ENCODE results near the gene COL12A1.
A peak's percentile ranks its signal among the peaks of the same experiment; 100 is the strongest.

COL12A1 gene
- total RNA-seq, result 0 to 0.39 (median 0.10) reads per million in 18 experiments

DNA sequence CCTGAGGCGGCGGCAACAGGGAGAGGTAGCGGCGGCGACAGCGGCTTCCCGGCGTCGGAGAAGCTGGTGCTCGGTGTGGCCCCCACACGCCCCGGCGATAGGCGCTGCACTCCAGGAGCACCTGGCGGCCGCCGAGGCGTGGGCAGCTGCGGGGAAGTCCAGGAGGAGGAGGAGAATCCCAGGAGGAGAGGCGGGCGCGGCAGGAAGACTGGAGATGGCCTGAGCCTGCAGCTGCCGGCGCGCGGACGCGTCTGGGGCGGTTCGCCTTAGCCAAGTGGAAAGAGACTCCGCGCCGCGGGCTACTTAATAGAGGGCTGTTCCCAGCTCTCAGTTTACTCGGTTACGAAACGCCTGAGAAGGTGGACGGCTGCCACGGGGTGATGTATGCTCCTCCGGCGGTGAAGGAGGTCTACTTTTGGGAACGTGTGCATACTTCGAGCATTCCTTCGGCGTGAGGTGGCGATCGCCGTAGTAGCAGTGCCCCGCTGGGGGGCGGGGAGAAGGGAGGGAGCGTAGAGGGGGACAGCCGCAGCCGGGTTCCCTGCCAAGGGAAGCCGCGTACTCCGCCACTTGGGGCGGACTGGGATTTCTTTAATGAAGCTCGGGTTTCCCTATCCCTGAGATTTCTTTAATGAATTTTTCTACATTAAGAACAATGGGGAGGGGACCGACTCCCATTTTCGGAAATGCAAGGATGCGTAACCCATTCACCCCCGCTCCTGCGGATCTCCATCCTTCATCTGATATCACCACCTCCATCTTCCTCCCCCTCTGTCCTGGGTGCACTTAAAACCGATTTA lies at the start of gene COL12A1:
COL12A1 (minus strand) TSS at position 278 of the 800 bp plus-strand sequence. CDS start 3,261 bp downstream, outside the sequence.
- no peak for DNase-seq

DNA sequence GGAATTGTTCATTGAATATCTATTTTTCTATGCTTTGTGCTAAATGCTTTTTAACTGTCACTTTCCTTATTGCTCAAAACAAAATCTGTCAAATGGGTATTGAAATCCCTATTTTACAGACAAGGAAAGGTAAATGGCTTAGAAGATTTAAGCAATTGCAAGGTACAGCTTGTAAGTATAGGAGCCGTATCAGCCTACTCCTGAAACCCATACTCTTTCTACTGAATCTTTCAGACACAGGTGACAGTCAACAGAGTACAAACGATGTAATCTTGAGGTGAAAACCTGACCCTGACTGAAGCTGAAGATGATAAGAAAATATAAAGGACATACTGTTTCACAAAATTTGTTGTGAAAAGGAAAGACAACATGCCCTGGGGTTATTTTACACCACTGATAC lies 44.7 kb upstream of the COL12A1 start:
- no peak for DNase-seq

DNA sequence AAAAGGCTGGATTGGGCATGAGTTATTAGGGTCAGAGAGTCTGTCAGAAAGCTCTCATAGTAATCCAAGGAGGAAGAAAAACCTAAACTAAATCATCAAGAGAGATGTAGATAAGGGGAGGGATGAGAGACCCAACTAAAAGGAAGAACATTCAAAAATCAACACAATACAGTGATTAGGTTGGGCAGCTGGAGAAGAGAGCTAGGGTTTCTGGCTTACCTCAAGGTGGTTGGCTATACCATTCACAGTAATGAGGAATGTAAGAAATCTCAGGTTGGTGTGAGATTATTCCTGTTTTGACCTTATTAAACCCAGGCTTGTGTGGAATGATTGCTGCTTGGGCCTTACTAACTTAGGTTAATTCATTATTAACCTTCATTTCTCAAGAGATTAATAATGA lies 44.0 kb upstream of the COL12A1 start:
- DNase-seq, result no peak

DNA sequence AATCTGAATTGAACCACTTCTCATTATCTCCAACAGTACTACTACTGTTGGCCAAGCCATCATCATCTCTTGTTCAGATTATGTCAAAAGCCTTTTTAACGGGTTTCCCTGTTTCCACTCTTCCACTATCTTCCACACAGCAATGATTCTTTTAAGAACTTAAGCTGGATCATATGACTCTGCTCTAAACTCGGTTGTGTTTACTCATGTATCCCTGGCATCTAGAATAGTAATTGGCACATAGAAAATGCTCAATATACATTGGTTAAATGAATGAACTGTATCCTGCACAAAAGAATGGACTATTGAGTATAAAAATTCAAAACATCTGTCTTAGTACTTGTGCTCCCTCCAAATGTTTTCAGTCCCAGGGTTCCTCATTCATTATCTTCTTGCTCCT lies 40.5 kb upstream of the COL12A1 start:
- DNase-seq, result no peak

DNA sequence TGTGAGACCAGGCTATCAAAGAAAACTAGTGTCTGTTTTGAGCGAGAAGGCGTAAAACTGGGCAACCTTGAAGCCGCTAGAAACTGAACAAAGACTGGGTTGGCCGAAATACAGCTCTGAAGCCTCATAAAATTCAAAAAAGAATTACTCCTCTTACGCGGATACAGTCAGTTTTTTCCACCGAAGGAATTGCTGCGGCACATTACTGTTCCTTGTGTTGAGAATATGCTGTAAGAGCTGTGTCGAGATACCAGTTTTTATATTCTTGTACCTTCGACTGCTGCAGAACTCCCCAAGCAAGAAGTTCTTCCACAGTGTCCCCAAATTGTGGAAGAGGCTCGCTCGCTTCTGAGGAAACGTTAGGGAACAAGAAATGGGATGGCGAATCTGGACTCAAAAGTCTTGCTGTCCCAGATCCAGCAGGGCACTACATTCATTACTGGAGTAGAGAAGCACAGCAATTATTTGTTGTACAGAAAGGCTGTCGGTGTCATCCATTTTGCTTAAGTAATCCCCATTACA lies 38.3 kb upstream of the COL12A1 start:
- DNase-seq, result peak in 1 of 2 donors; percentile 30

GRCh38 chr6:75243333-75244062 lies 37.6 kb upstream of the COL12A1 start, which contains the start of gene COX7A2:
Gene COX7A2 (minus strand): TSS chr6:75243801. CDS start chr6:75243734, 67 bp downstream.
- peak; percentile 98 for DNase-seq

DNA sequence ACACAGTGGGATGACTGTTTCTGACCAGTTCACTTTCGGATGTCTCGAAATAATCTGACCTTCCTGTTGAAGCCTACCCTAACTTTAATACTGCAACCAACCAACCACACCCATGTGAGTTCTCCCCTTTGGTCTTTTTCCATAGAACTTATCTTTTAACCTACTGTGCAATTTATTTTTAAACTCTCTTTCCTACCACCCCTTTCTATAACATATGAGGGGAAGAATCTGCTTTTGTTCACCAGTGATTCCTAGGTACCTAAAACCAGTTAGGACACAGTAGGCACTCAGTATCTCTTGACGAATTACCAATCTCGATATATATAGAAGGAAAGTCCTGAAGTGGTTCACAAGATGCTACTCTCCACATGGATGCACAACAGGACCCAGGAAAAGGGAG lies 30.8 kb upstream of the COL12A1 start:
- DNase-seq, result no peak

- DNase-seq, result no peak
These were observed 29.4 kb upstream of the COL12A1 start for GRCh38 chr6:75235271-75235670.

DNA sequence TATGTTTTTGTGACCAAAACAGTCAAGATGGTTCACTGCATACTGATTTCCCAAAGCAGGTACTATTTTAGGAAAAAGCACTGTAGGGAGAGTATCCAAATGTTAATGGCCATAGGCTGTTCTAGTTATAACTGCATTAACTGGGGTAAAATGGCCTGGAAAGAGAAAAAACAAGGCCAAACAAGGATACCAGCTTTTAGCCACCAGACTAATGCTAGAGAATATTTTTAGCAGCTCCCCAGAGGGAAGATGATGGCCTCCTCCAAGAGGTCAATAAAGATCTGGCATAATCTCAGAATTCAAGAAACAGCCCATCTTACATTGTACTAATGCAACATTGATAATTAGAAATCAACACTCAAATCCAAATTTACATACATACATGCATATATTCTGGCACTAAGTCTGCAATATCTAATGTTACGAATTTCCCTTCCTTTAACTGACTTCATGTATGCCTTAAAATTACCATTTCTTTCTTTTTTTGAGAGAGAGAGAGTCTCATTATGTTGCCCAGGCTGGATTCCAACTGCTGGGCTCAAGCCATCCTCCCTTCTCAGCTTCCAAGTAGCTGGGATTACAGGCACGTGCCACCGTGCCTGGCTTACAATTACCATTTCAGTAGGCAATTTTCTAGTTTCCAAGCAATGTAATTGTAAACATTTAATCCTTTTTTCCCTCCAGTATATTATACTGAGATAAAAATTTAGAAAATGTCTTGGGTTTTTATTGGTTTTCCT lies 28.4 kb upstream of the COL12A1 start:
- DNase-seq, result no peak

GRCh38 chr6:75233092-75233615 lies 27.3 kb upstream of the COL12A1 start:
- no peak for DNase-seq

- DNase-seq, result peak; percentile 23 to 46
These were observed 24.9 kb upstream of the COL12A1 start for GRCh38 chr6:75230484-75231325.

DNA sequence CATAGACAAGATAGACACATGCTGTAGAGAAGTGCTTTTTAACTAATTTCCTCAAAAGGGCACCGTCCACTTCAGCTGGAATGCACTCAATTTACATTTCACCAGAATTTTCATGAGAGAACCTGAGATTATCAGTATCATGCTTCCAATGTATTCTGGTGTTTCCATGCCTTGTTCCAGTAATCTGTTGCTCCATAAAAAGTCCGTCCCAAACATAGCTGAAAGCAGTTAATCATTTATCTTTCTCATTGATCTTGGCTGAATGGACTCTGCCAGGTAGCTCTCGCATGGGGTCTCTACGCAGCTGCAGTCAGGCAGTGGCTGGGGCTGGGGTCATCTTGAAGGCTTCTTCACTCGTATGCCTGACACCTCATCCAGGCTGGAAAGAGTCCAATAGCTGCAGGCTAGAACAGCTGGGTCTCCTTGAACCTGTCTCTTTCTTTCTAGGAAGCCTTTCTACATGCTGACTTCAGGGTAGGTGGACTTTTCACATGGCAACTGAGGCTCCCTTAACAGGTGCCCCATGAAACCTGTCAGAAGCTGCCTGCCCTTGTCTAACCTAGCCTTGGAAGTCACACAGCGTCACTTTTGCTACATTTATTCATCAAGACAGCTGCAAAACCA lies 18.6 kb upstream of the COL12A1 start:
- no peak for DNase-seq

GRCh38 chr6:75223428-75223827 lies 17.6 kb upstream of the COL12A1 start:
- no peak for DNase-seq

DNA sequence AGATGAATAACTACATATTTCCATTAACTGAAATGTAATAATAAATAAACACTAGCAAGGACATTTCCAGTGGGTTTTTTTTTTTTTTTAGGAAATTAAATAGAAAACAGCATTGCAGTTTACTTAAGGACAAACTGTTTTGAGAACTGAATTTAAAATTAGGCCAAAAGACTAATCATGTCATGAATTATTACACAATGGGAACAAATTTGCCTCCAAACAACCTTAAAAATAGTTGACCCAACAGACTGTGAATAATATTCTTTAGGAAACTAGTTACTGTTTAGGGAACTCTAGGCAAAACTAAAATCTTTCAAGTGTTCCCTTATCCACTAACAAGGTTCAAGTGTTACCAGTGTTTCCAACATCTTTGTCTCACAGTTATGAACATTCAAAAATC lies 16.4 kb upstream of the COL12A1 start:
- no peak for DNase-seq

GRCh38 chr6:75221116-75221515 lies 15.3 kb upstream of the COL12A1 start:
- DNase-seq, result no peak

DNA sequence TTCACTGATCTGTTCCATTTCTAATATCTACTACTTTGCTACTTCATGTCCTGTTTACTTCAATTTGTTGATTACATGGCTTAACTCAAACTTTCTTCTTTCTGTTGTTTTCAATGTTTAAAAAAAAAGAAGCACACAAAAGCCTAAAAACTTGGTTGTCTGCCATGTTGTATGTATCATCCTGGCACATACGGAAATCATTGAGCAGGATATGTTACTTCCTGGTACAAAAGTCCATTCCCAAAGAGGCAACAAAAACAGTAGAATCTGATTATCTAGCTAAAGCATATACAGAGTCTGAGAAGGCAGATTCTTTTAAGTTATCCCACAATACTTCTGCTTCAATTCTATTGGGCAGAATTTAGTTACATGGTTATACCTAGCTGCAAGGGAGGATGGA lies 14.5 kb upstream of the COL12A1 start:
- DNase-seq, result no peak

GRCh38 chr6:75219263-75219662 lies 13.4 kb upstream of the COL12A1 start:
- no peak for DNase-seq

- peak; percentile 22 to 38 for DNase-seq
These were observed 11.3 kb upstream of the COL12A1 start for GRCh38 chr6:75217193-75217592.

DNA sequence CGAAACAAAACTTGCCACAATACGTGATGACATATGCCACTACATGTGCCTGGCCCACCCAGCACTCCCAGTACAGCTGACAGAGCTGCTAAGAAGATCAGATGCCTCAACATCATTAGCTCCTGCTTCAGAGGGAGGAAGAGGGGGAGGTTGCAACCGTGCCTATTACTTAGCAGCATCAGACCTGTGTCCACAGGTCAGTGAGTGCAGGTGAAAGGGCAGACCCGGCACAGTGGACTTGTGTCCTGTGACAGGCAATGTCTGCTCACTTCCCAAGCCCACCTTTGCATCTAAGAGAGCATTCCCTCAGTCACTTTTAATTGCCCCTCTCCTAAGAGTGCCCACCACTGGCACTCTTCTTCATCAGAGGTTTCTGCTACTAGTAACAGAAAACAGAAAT lies 9.4 kb upstream of the COL12A1 start:
- DNase-seq, result no peak

GRCh38 chr6:75213732-75214131 lies 7.9 kb upstream of the COL12A1 start:
- DNase-seq, result no peak

DNA sequence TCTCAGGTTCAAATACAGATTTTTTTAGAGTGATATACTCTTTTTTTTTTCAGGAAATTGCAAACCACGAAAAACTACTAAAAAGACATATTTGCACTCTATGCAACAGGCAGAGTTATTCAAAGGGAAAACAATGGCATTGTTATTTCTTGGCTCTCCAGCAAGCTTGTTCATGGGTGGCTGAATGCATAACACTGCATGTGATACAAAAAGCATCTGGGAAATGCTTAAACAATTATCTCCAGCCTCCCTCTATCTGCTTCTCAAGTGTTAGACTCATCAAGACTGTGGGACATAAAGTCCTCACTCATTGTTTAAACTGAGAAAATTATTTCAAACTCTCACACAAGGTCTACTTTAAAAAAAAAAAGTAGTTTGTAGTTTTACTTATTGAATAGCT lies 7.3 kb upstream of the COL12A1 start:
- no peak for DNase-seq

Data from inflammatory macrophage (primary cell).